ENCODE data around the gene RNPEP. TPM values are rescaled to one million over a fixed set of nuclear protein-coding genes. Genes with fewer than 3 reads are reported as not detected.
A peak's percentile ranks its signal among the peaks of the same experiment; 100 is the strongest.

RNPEP gene
- total and polyA plus RNA-seq, 2 of the 13 experiments (the other 11 are each of a cell fraction or from before 2014, with no cell fraction given) = 20.6 to 38.4 TPM

DNA sequence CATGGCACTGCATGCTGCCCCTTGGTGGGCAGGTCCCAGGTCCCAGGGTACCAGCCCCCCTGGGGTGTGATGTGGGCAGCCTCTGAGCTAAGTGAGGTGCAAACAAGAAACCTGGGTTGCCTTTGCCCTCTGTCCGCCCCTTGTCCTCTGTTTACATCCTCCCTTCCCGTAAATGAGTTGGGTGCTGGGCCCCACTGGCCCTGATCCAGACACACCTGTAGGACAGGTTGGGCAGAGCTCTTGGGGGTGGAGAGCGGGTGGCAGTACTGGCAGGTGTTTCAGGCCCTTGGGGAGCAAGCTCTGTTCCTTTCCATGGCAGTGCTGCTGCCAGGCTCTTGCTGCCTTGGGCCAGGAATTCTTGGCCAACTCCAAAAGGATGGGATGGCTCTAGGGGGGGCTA is 63.8 kb downstream of the RNPEP start (continued):
- peak; percentile 55; the same call in 1 of the 2 replicates for TF ChIP-seq TFAP4 (IDR thresholded peaks at IDR 0.05; ENCODE audit: borderline replicate concordance, low read depth)
- TF ChIP-seq KAT8 (CRISPR knock-in tag; IDR thresholded peaks at IDR 0.05) = no peak; the same call in 1 of the 2 replicates
- TF ChIP-seq MBD4 (IDR thresholded peaks at IDR 0.05; ENCODE audit: borderline replicate concordance, low read length) = no peak
- TF ChIP-seq SOX13 (IDR thresholded peaks at IDR 0.05) = no peak
- TF ChIP-seq SOX13 (CRISPR knock-in tag; conservative IDR thresholded peaks at IDR 0.05 in 1 of 2, IDR thresholded peaks at IDR 0.05 in 1 of 2) = peak in 1 of 2 experiments; percentile 81; a peak in 2 of 4 replicates
- TF ChIP-seq MEIS1 (CRISPR knock-in tag; IDR thresholded peaks at IDR 0.05; ENCODE audit: borderline replicate concordance) = 0 out of 2 replicates have a peak, but pooled peaks have one; percentile 5
- TF ChIP-seq BRD4 (CRISPR knock-in tag; IDR thresholded peaks at IDR 0.05) = no peak
- TF ChIP-seq GZF1 (CRISPR knock-in tag; IDR thresholded peaks at IDR 0.05) = no peak
- peak; percentile 24; the same call in 1 of the 2 replicates for TF ChIP-seq SALL1 (CRISPR knock-in tag; IDR thresholded peaks at IDR 0.05)
- TF ChIP-seq SMARCC2 (IDR thresholded peaks at IDR 0.05) = no peak
- TF ChIP-seq STAG1 (CRISPR knock-in tag; IDR thresholded peaks at IDR 0.05) = peak; percentile 7; the same call in 1 of the 2 replicates
- no peak for TF ChIP-seq ZBTB10 (CRISPR knock-in tag; IDR thresholded peaks at IDR 0.05; ENCODE audit: borderline replicate concordance)
- TF ChIP-seq, protein P1, sequence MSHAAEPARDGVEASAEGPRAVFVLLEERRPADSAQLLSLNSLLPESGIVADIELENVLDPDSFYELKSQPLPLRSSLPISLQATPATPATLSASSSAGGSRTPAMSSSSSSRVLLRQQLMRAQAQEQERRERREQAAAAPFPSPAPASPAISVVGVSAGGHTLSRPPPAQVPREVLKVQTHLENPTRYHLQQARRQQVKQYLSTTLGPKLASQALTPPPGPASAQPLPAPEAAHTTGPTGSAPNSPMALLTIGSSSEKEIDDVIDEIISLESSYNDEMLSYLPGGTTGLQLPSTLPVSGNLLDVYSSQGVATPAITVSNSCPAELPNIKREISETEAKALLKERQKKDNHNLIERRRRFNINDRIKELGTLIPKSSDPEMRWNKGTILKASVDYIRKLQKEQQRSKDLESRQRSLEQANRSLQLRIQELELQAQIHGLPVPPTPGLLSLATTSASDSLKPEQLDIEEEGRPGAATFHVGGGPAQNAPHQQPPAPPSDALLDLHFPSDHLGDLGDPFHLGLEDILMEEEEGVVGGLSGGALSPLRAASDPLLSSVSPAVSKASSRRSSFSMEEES (CRISPR knock-in tag; IDR thresholded peaks at IDR 0.05) = peak; percentile 24; the same call in 1 of the 2 replicates
- TF ChIP-seq ZNF430 (CRISPR knock-in tag; IDR thresholded peaks at IDR 0.05) = 0 out of 2 replicates have a peak, but pooled peaks have one; percentile 22
- TF ChIP-seq SMAD3 (CRISPR knock-in tag; IDR thresholded peaks at IDR 0.05) = peak; percentile 54; the same call in 1 of the 2 replicates
- peak; percentile 94 for TF ChIP-seq HNRNPL (IDR thresholded peaks at IDR 0.05; ENCODE audit: low read depth, low read length)
- no peak for TF ChIP-seq NPAS2 (CRISPR knock-in tag; IDR thresholded peaks at IDR 0.05; ENCODE audit: borderline replicate concordance)
- TF ChIP-seq HIC2 (CRISPR knock-in tag; IDR thresholded peaks at IDR 0.05; ENCODE audit: low read depth) = peak; percentile 96
- peak; percentile 50; the same call in 1 of the 2 replicates for TF ChIP-seq ZSCAN9 (CRISPR knock-in tag; IDR thresholded peaks at IDR 0.05; ENCODE audit: borderline replicate concordance)

All from HepG2 (cell line).